ENCODE data around the gene STIM1.
"Not testable (repeated sequence)": the region's sequence is repeated elsewhere in the genome, so short reads cannot be mapped to it uniquely, and the experiment has no call there.

STIM1 gene

GRCh38 chr11:4040461-4040860 is 185.0 kb downstream of the STIM1 start:
- no peak for DNase-seq

GRCh38 chr11:4041731-4042391 is 186.4 kb downstream of the STIM1 start:
- DNase-seq, result no peak

- DNase-seq, result no peak
Measured at GRCh38 chr11:4044976-4045646, 189.6 kb downstream of the STIM1 start.

- no peak for DNase-seq
Measured at GRCh38 chr11:4048340-4048739, 192.9 kb downstream of the STIM1 start.

- peak; percentile 68 for DNase-seq
Measured at GRCh38 chr11:4049006-4049405, 193.5 kb downstream of the STIM1 start.

GRCh38 chr11:4050138-4050537 is 194.7 kb downstream of the STIM1 start:
- DNase-seq, result peak; percentile 45

- not testable (repeated sequence) for DNase-seq
Measured at GRCh38 chr11:4053200-4053599, 197.7 kb downstream of the STIM1 start.

GRCh38 chr11:4054643-4055042 is 199.2 kb downstream of the STIM1 start:
- no peak for DNase-seq

- DNase-seq, result no peak
Measured at GRCh38 chr11:4059424-4059823, 204.0 kb downstream of the STIM1 start.

GRCh38 chr11:4060182-4060923 is 204.9 kb downstream of the STIM1 start:
- DNase-seq, result no peak

- DNase-seq, result no peak
Measured at GRCh38 chr11:4061700-4062099, 206.2 kb downstream of the STIM1 start.

- DNase-seq, result no peak
Measured at GRCh38 chr11:4063348-4063747, 207.9 kb downstream of the STIM1 start.

- DNase-seq, result peak; percentile 13
Measured at GRCh38 chr11:4064278-4064955, 209.0 kb downstream of the STIM1 start.

- no peak for DNase-seq
Measured at GRCh38 chr11:4065086-4065485, 209.6 kb downstream of the STIM1 start.

GRCh38 chr11:4065601-4066377 is 210.3 kb downstream of the STIM1 start:
- no peak for DNase-seq

GRCh38 chr11:4066910-4067309 is 211.4 kb downstream of the STIM1 start:
- DNase-seq, result no peak

- DNase-seq, result peak; percentile 49
Measured at GRCh38 chr11:4068962-4069361, 213.5 kb downstream of the STIM1 start.

GRCh38 chr11:4071325-4071724 is 215.9 kb downstream of the STIM1 start:
- DNase-seq, result no peak

- peak; percentile 38 for DNase-seq
Measured at GRCh38 chr11:4071914-4072313, 216.4 kb downstream of the STIM1 start.

- DNase-seq, result peak; percentile 87
Measured at GRCh38 chr11:4072668-4073285, 217.3 kb downstream of the STIM1 start.

- DNase-seq, result no peak
Measured at GRCh38 chr11:4074266-4074665, 218.8 kb downstream of the STIM1 start.

- DNase-seq, result no peak
Measured at GRCh38 chr11:4076774-4077173, 221.3 kb downstream of the STIM1 start.

Measured in OCI-M1 (cell line).